GM10266 (cell line): ENCODE data around the gene INPP4A.

Experiments used
- DNase-seq: peaks from one replicate; pipeline ENCODE4 v3.0.0; 2012; ENCODE audit errors: extremely low spot score
- TF ChIP-seq, protein P1 (sequence below): IDR thresholded peaks from 2 replicates; pipeline ENCODE4 v1.5.1; 2012; ENCODE audit warnings: mild to moderate bottlenecking, low read depth; ENCODE audit not compliant: control insufficient read depth, insufficient read depth; ENCODE audit errors: missing control alignments

Gene INPP4A

DNA sequence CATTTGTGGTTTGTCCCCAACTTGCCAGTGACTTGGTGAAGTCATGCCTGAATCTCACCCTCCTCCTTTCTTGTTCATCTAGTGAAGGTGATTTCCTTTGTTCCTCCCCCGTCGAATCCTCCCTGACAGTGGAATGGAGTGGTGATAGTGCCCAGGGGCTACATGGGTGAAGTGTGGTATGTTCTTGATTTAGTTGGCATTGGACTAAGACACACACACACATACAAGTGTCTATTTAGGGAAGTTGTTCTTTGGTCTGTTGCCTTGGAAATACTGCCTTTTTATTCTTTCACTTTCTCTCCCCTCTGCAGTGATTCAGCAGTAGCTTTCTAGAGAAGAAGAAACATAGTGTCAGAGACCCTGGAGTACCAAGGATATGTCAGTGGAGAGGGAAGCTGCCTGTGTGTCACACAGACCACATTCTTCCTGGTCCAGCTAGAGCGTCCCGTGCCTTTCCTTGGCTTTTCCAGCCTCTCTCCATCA, 10.9 kb downstream of the INPP4A start:
- no peak for DNase-seq
- TF ChIP-seq, protein P1, sequence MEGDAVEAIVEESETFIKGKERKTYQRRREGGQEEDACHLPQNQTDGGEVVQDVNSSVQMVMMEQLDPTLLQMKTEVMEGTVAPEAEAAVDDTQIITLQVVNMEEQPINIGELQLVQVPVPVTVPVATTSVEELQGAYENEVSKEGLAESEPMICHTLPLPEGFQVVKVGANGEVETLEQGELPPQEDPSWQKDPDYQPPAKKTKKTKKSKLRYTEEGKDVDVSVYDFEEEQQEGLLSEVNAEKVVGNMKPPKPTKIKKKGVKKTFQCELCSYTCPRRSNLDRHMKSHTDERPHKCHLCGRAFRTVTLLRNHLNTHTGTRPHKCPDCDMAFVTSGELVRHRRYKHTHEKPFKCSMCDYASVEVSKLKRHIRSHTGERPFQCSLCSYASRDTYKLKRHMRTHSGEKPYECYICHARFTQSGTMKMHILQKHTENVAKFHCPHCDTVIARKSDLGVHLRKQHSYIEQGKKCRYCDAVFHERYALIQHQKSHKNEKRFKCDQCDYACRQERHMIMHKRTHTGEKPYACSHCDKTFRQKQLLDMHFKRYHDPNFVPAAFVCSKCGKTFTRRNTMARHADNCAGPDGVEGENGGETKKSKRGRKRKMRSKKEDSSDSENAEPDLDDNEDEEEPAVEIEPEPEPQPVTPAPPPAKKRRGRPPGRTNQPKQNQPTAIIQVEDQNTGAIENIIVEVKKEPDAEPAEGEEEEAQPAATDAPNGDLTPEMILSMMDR, result no peak

DNA sequence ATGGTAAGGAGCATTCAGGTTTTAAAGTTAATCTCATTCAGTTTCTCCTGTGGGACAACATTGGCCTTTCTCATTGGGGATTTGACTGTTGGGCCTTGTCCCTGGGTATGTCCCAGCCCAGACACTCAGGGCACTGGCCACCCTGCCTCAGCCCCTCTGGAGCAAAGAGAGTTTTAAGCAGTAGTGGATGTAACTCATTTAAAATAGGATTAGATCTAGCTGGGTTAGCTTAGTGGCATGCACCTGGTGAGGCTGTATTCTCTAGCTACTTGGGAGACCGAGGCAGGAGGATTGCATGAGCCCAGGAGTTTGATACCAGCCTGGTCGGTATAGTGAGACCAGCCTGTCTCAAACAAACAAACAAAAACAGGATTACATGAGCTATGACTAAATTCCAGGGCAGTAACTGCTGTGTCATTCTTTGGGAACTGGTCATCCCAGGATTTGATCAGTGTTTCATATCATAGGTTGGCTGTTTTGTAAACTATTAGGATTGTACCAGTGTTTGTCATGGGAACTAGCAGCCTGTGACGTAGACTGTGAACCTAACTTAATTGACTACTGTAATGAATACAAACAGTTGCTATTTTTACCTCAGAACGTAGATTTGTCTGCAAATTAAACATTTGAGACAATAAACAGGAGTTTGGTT, 12.5 kb downstream of the INPP4A start:
- TF ChIP-seq, protein P1, result no peak
- DNase-seq, result no peak

DNA sequence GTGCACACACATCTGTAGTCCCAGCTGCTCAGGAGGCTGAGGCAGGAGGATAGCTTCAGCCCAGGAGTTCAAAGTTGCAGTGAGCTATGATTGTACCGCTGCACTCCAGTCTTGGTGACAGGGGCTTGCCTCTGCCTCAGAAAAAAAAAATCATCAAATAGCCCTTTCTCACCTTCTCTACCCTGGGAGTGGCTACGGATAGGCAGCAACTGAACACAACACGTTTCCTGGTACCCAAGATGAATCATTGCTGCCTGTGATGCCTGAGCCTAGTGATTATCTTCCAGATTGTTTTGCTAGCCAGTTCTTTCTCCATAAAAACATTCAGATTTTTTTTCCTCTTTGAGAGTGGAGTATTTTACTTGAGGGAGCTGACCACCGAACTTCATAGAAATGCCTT, 13.5 kb downstream of the INPP4A start:
- DNase-seq, result no peak
- TF ChIP-seq, protein P1, result no peak

DNA sequence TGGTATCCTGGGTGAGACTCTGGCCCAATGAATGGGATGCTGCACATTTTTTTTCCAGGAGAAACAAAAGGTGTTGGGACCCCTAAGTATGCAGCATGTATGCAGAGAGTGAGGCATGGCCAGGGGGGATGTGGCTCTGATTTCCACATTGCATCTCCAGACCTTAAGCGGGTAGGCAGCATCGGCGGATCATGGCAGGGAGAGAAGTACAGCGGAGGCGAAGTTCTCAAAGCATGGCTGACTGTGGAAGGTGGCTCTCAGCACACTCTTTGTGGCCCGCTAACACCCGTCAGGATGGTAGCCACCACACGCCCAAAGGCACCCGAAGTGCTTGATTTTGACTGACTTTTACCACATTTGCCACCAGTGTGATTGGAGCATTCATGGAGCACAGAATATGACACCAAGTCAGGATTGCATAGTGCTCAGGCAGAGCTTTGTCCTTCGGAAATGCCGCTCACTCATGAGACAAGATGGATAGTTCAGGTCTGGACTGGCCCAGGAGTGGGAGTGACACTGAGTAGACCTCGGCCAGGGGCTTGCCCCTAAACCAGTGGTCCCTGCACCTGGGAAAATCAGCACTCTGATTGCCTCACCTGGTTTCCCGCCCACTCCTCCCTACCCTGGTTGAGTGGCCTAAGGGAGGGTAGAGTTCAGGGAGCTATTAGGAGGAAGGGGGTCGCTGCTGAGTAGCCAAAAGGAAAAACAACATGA, 14.2 kb downstream of the INPP4A start:
- TF ChIP-seq, protein P1, result no peak
- no peak for DNase-seq

DNA sequence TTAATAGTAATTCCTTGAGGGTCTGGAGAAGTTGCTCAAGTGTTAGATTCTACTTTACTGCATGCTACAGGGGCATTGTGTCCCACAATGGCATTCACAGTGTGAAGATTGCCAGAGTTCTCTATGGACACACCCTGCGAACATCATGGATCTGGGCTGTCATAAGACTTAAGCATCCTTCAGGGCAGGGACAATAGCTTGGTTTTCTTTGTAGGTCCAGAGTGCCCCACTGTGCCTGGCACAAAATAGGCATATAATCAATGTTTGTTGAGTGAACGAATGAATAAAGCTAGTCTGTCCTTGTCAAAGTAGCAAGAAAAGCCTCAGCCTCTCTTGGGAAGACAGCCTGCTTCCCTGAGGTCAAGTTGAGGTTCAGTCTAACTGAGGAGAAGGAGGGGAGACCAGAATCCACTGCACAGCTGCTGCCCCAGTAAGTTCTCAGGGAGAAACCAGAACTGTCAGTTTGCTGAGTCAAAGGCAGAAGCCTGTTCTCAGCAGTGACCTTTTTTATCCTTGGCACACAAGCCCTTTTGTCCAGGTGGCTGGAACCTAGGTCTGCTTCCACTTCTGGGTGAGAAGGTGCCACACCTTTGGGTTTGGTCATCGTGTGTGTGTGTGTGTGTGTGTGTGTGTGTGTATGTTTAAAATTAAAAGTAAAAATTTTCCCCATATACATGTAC, 15.0 kb downstream of the INPP4A start:
- DNase-seq, result no peak
- TF ChIP-seq, protein P1, result no peak

DNA sequence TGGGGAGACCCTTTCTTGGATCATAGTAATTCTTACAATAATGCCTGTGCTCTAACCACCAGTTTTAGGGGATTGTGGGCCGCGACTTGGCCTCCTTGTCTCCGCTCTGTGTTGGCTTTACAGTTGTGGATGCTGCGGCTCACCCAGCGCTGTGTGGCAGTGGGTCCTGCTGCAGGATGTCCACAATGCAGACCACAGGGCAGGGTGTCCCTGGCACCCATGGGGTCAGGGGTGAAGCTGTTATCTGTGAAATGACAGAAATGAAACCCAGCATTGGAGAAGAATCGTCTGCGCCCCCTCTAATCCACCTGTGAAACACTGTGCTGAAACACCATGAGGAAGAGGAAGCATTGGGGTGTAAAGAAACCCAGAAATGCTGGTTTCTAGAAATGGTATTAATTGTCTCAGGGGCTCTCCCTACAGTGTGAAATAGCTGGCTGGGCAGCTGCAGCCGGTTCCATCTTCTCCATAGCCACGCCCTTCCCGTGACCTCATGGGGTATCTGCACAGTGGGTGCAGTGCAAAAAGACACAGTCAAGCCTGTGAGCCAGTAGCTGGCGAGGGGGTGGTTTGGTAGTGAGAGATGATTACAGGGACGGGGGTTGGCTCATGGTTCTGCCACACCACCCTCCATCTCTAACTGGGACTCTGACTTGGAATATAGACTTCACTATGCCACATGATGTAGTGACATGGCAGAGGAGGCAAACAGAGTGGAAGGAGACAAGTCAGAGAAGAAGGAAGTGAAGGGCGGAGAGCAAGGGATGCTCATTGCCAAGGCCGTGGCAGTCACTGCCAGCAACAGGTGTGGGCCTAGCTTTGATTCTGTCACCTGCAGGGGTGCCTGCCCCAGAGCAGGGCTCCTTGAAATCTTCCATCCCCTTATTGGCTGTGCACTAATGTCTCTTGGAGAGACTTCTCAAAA, 16.2 kb downstream of the INPP4A start:
- peak; percentile 62 for DNase-seq

More for the DNA sequence above, 16.2 kb downstream of the INPP4A start:
- TF ChIP-seq, protein P1, result no peak
